ENCODE measurements around the gene CD99.

GRCh38 chrX:2645563-2645962, 45.5 kb upstream of the CD99 start:
- TF ChIP-seq POLR2A (IDR thresholded peaks at IDR 0.05; ENCODE audit: low read depth, low read length), result no peak
- TF ChIP-seq EZH2 (IDR thresholded peaks at IDR 0.05; ENCODE audit: borderline replicate concordance, low read depth, low read length, severe bottlenecking), result no peak
- no peak for TF ChIP-seq POLR2AphosphoS5 (IDR thresholded peaks at IDR 0.05; ENCODE audit: insufficient read depth, low read depth, low read length)
- TF ChIP-seq CTCF (IDR thresholded peaks at IDR 0.05; ENCODE audit: extremely low read depth in 1 of 2, insufficient read depth in 1 of 2, low read depth in 1 of 2, low read length in 2 of 2), result no peak

All from endothelial cell of umbilical vein (primary cell).